SK-N-SH treated with all-trans-retinoic acid at 6 μM for 48 hours (cell line): ENCODE results near the gene PTPN18.

Source experiments
- ATAC-seq: fragments of 200-7000 bp; cut with Tn5 transposase; 3 replicates; pipeline ENCODE4 v1.9.1; 2020; ENCODE audit warnings: mild to moderate bottlenecking, moderate library complexity
- ARNTL ChIP-seq: fragments of 450-650 bp; formaldehyde crosslinking; IDR thresholded peaks from 2 replicates; pipeline ENCODE4 v1.5.0; 2020; ENCODE audit warnings: low read depth, mild to moderate bottlenecking, moderate library complexity, borderline replicate concordance
- BACH2 ChIP-seq: fragments of 250-450 bp; sonication (Bioruptor Pico); IDR thresholded peaks from 2 replicates; pipeline ENCODE4 v1.9.0; 2021; ENCODE audit warnings: mild to moderate bottlenecking, borderline replicate concordance
- CREB5 ChIP-seq: fragments of 250-450 bp; sonication (Bioruptor Pico); IDR thresholded peaks from 2 replicates; pipeline ENCODE4 v1.5.1; 2020; ENCODE audit warnings: low read depth, mild to moderate bottlenecking, moderate library complexity
- CSDC2 ChIP-seq: fragments of 250-450 bp; sonication (Bioruptor Pico); IDR thresholded peaks from 2 replicates; pipeline ENCODE4 v1.5.0; 2020; ENCODE audit warnings: mild to moderate bottlenecking, moderate library complexity
- CSRNP3 ChIP-seq: fragments of 250-450 bp; sonication (Bioruptor Pico); IDR thresholded peaks from 2 replicates; pipeline ENCODE4 v1.5.1; 2021; ENCODE audit warnings: mild to moderate bottlenecking, moderate library complexity
- ESRRG ChIP-seq: fragments of 250-450 bp; sonication (Bioruptor Pico); IDR thresholded peaks from 2 replicates; pipeline ENCODE4 v1.6.1; 2021; ENCODE audit warnings: mild to moderate bottlenecking
- OSR1 ChIP-seq: fragments of 250-450 bp; sonication (Bioruptor Pico); IDR thresholded peaks from 2 replicates; pipeline ENCODE4 v1.8.0; 2022; ENCODE audit warnings: moderate library complexity, mild to moderate bottlenecking, inconsistent platforms
- PATZ1 ChIP-seq: fragments of 250-450 bp; sonication (Bioruptor Pico); IDR thresholded peaks from 2 replicates; pipeline ENCODE4 v1.8.0; 2020; ENCODE audit warnings: mild to moderate bottlenecking, moderate library complexity, borderline replicate concordance
- RARB ChIP-seq: fragments of 250-450 bp; sonication (Bioruptor Pico); IDR thresholded peaks from 2 replicates; pipeline ENCODE4 v1.8.0; 2021; ENCODE audit warnings: mild to moderate bottlenecking, moderate library complexity
- SNAI2 ChIP-seq: fragments of 250-450 bp; sonication (Bioruptor Pico); IDR thresholded peaks from 2 replicates; pipeline ENCODE4 v1.5.0; 2020; ENCODE audit warnings: mild to moderate bottlenecking, moderate library complexity
- TCF4 ChIP-seq: fragments of 250-450 bp; sonication (Bioruptor Pico); IDR thresholded peaks from 2 replicates; pipeline ENCODE4 v1.8.0; 2021; ENCODE audit warnings: mild to moderate bottlenecking, moderate library complexity, borderline replicate concordance
- TOX ChIP-seq: fragments of 250-450 bp; sonication (Bioruptor Pico); IDR thresholded peaks from 2 replicates; pipeline ENCODE4 v1.8.0; 2021; ENCODE audit warnings: mild to moderate bottlenecking, moderate library complexity, borderline replicate concordance
- TSHZ2 ChIP-seq: fragments of 250-450 bp; sonication (Bioruptor Pico); IDR thresholded peaks from 2 replicates; pipeline ENCODE4 v1.5.0; 2020; ENCODE audit warnings: mild to moderate bottlenecking, moderate library complexity
- ZFP3 ChIP-seq: fragments of 250-450 bp; sonication (Bioruptor Pico); IDR thresholded peaks from 2 replicates; pipeline ENCODE4 v1.5.0; 2020; ENCODE audit warnings: mild to moderate bottlenecking, moderate library complexity
- ZFP30 ChIP-seq: fragments of 450-650 bp; formaldehyde crosslinking; IDR thresholded peaks from 2 replicates; pipeline ENCODE4 v1.5.0; 2022; ENCODE audit warnings: mild to moderate bottlenecking, moderate library complexity
- ZNF565 ChIP-seq: fragments of 450-650 bp; formaldehyde crosslinking; conservative IDR thresholded peaks from 2 replicates; pipeline ENCODE4 v1.5.0; 2020; ENCODE audit warnings: low read depth, mild to moderate bottlenecking, moderate library complexity
- ZNF70 ChIP-seq: fragments of 450-650 bp; formaldehyde crosslinking; IDR thresholded peaks from 2 replicates; pipeline ENCODE4 v1.5.0; 2020; ENCODE audit warnings: mild to moderate bottlenecking, moderate library complexity
- ZNF8 ChIP-seq: fragments of 450-650 bp; formaldehyde crosslinking; IDR thresholded peaks from 2 replicates; pipeline ENCODE4 v1.5.0; 2020; ENCODE audit warnings: mild to moderate bottlenecking, moderate library complexity

The PTPN18 gene

GRCh38 chr2:130366720-130367119, 10.9 kb downstream of the PTPN18 start:
- no peak for TF ChIP-seq ESRRG
- TF ChIP-seq CREB5, result no peak
- TF ChIP-seq TCF4 (CRISPR knock-in tag), result no peak
- TF ChIP-seq PATZ1 (CRISPR knock-in tag), result no peak
- TF ChIP-seq RARB (CRISPR knock-in tag), result no peak
- TF ChIP-seq SNAI2, result no peak
- no peak for TF ChIP-seq ZFP30 (CRISPR knock-in tag)
- no peak for TF ChIP-seq OSR1 (CRISPR knock-in tag)
- TF ChIP-seq ZFP3 (CRISPR knock-in tag), result no peak
- no peak for TF ChIP-seq ZNF8
- no peak for TF ChIP-seq ZNF70 (CRISPR knock-in tag)
- ATAC-seq, result no peak

GRCh38 chr2:130368786-130369185, 12.9 kb downstream of the PTPN18 start:
- no peak for ATAC-seq
- TF ChIP-seq SNAI2 (no peak), ZNF8 (no peak)

- no peak for TF ChIP-seq SNAI2
- no peak for TF ChIP-seq CSDC2
- no peak for TF ChIP-seq TOX (CRISPR knock-in tag)
- TF ChIP-seq RARB (CRISPR knock-in tag), result no peak
- no peak for TF ChIP-seq CSRNP3 (CRISPR knock-in tag)
- TF ChIP-seq ZFP3 (CRISPR knock-in tag), result no peak
- TF ChIP-seq ZNF565 (CRISPR knock-in tag), result no peak
- no peak for ATAC-seq
Observed at GRCh38 chr2:130369311-130369964, 13.6 kb downstream of the PTPN18 start.

- ATAC-seq, result no peak
- no peak for TF ChIP-seq RARB (CRISPR knock-in tag)
- TF ChIP-seq CSRNP3 (CRISPR knock-in tag), result no peak
- TF ChIP-seq TCF4 (CRISPR knock-in tag), result no peak
- no peak for TF ChIP-seq ZNF70 (CRISPR knock-in tag)
- no peak for TF ChIP-seq TSHZ2 (CRISPR knock-in tag)
- TF ChIP-seq ARNTL (CRISPR knock-in tag), result no peak
Observed at GRCh38 chr2:130369965-130370341, 14.1 kb downstream of the PTPN18 start.

GRCh38 chr2:130370490-130370889, 14.6 kb downstream of the PTPN18 start:
- no peak for ATAC-seq
- TF ChIP-seq ZFP30 (CRISPR knock-in tag) (no peak), CREB5 (no peak), CSRNP3 (CRISPR knock-in tag) (no peak), PATZ1 (CRISPR knock-in tag) (no peak), BACH2 (no peak)
